Mucosa of rectum (tissue), 2 donors: ENCODE measurements around the gene MPHOSPH8.

Experiments
- H3K27ac ChIP-seq, 2 donors: one replicate each; pipeline ENCODE4 v1.7.0; 2013; ENCODE audit warnings: inconsistent platforms in 2 of 2, low read depth in 2 of 2, low read length in 2 of 2
- H3K27me3 ChIP-seq, 2 donors: one replicate each; pipeline ENCODE4 v1.7.0; 2013; ENCODE audit warnings: low read length in 2 of 2; ENCODE audit not compliant: control insufficient read depth in 2 of 2, insufficient read depth in 2 of 2
- H3K36me3 ChIP-seq, 2 donors: one replicate each; pipeline ENCODE4 v1.7.0; 2013; ENCODE audit warnings: low read length in 2 of 2; ENCODE audit not compliant: control insufficient read depth in 2 of 2, insufficient read depth in 2 of 2
- H3K4me1 ChIP-seq, 2 donors: one replicate each; pipeline ENCODE4 v1.7.0; 2013; ENCODE audit warnings: low read length in 2 of 2, mild to moderate bottlenecking in 1 of 2; ENCODE audit not compliant: control insufficient read depth in 2 of 2, insufficient read depth in 2 of 2
- H3K4me3 ChIP-seq, 2 donors: one replicate each; pipeline ENCODE4 v1.7.0; 2013; ENCODE audit warnings: low read length in 2 of 2
- H3K9ac ChIP-seq, 2 donors: one replicate each; pipeline ENCODE4 v1.7.0; 2013; ENCODE audit warnings: low read length in 2 of 2, low read depth in 1 of 2, mild to moderate bottlenecking in 1 of 2
- H3K9me3 ChIP-seq, 2 donors: one replicate each; pipeline ENCODE4 v1.7.0; 2013; ENCODE audit warnings: low read length in 2 of 2; ENCODE audit not compliant: control insufficient read depth in 2 of 2
- donor health status: healthy.
- donor health status: Normal muscosa, but diverticular disease.

The MPHOSPH8 gene

GRCh38 chr13:19597523-19597922, 35.9 kb upstream of the MPHOSPH8 start:
- H3K4me3 ChIP-seq: no peak overlapping the region
- no peak overlapping the region for H3K27ac ChIP-seq
- no peaks in the 10 kb centered on the region for H3K36me3 ChIP-seq
- no peak overlapping the region for H3K9ac ChIP-seq
- H3K4me1 ChIP-seq: peaks cover 0 to 2% of the 10 kb centered on the region in 2 donors
- H3K27me3 ChIP-seq: no peaks in the 10 kb centered on the region
- H3K9me3 ChIP-seq: no peaks in the 10 kb centered on the region

- Histone ChIP-seq H3K4me1 (peaks cover 0 to 4% of the 10 kb centered on the region in 2 donors), H3K27me3 (peaks cover 0 to 3% of the 10 kb centered on the region in 2 donors), H3K27ac (no peak overlapping the region), H3K9me3 (peaks cover 0 to 3% of the 10 kb centered on the region in 2 donors), H3K4me3 (peak overlapping the region; percentile 57 to 58), H3K36me3 (no peaks in the 10 kb centered on the region), H3K9ac (peak overlapping the region in 1 of 2 donors; percentile 54)
These were observed 31.4 kb upstream of the MPHOSPH8 start for GRCh38 chr13:19601749-19602725.

GRCh38 chr13:19604306-19604705, 29.2 kb upstream of the MPHOSPH8 start:
- H3K36me3 ChIP-seq: no peaks in the 10 kb centered on the region
- peaks cover 0 to 3% of the 10 kb centered on the region in 2 donors for H3K27me3 ChIP-seq
- peaks cover 0 to 3% of the 10 kb centered on the region in 2 donors for H3K9me3 ChIP-seq
- no peak overlapping the region for H3K27ac ChIP-seq
- no peak overlapping the region for H3K4me3 ChIP-seq
- peaks cover 0 to 4% of the 10 kb centered on the region in 2 donors for H3K4me1 ChIP-seq
- no peak overlapping the region for H3K9ac ChIP-seq

- H3K4me1 ChIP-seq: peaks cover 0 to 4% of the 10 kb centered on the region in 2 donors
- H3K27ac ChIP-seq: no peak overlapping the region
- peaks cover 0 to 3% of the 10 kb centered on the region in 2 donors for H3K27me3 ChIP-seq
- H3K9me3 ChIP-seq: peaks cover 0 to 3% of the 10 kb centered on the region in 2 donors
- H3K4me3 ChIP-seq: no peak overlapping the region
- H3K9ac ChIP-seq: no peak overlapping the region
- no peaks in the 10 kb centered on the region for H3K36me3 ChIP-seq
These were observed 28.1 kb upstream of the MPHOSPH8 start for GRCh38 chr13:19605161-19605955.

- Histone ChIP-seq H3K36me3 (no peaks in the 10 kb centered on the region), H3K27me3 (peaks cover 0 to 3% of the 10 kb centered on the region in 2 donors), H3K9ac (no peak overlapping the region), H3K9me3 (peaks cover 0 to 3% of the 10 kb centered on the region in 2 donors), H3K4me1 (peaks cover 0 to 4% of the 10 kb centered on the region in 2 donors), H3K27ac (no peak overlapping the region), H3K4me3 (no peak overlapping the region)
These were observed 27.3 kb upstream of the MPHOSPH8 start for GRCh38 chr13:19606152-19606551.

- Histone ChIP-seq H3K4me1 (peaks cover 0 to 4% of the 10 kb centered on the region in 2 donors), H3K9ac (no peak overlapping the region), H3K27ac (no peak overlapping the region), H3K4me3 (no peak overlapping the region), H3K36me3 (no peaks in the 10 kb centered on the region), H3K9me3 (peaks cover 0 to 3% of the 10 kb centered on the region in 2 donors), H3K27me3 (peaks cover 0 to 3% of the 10 kb centered on the region in 2 donors)
These were observed 26.7 kb upstream of the MPHOSPH8 start for GRCh38 chr13:19606737-19607136.

- H3K9ac ChIP-seq: no peak overlapping the region
These were observed 25.9 kb upstream of the MPHOSPH8 start for GRCh38 chr13:19607523-19608078.

GRCh38 chr13:19618977-19619376, 14.5 kb upstream of the MPHOSPH8 start:
- Histone ChIP-seq H3K27ac (no peak overlapping the region), H3K4me1 (no peaks in the 10 kb centered on the region), H3K9me3 (no peaks in the 10 kb centered on the region), H3K9ac (no peak overlapping the region), H3K27me3 (no peaks in the 10 kb centered on the region), H3K4me3 (no peak overlapping the region), H3K36me3 (no peaks in the 10 kb centered on the region)

More at GRCh38 chr13:19607523-19608078, 25.9 kb upstream of the MPHOSPH8 start:
- Histone ChIP-seq H3K27me3 (peaks cover 0 to 3% of the 10 kb centered on the region in 2 donors), H3K36me3 (no peaks in the 10 kb centered on the region), H3K4me3 (no peak overlapping the region), H3K4me1 (peaks cover 0 to under 1% of the 10 kb centered on the region in 2 donors), H3K9me3 (peaks cover 0 to 3% of the 10 kb centered on the region in 2 donors), H3K27ac (no peak overlapping the region)

- no peak overlapping the region for H3K9ac ChIP-seq
- no peak overlapping the region for H3K27ac ChIP-seq
- H3K27me3 ChIP-seq: no peaks in the 10 kb centered on the region
- H3K9me3 ChIP-seq: no peaks in the 10 kb centered on the region
- H3K4me1 ChIP-seq: no peaks in the 10 kb centered on the region
- no peak overlapping the region for H3K4me3 ChIP-seq
- H3K36me3 ChIP-seq: no peaks in the 10 kb centered on the region
These were observed 11.3 kb upstream of the MPHOSPH8 start for GRCh38 chr13:19622193-19622592.
